Neural cell (in vitro differentiated cells): Measurements from ENCODE around the gene CAPN9. TPM values are rescaled to one million over a fixed set of nuclear protein-coding genes. Genes with fewer than 3 reads are reported as not detected.
A peak's percentile ranks its signal among the peaks of the same experiment; 100 is the strongest.

Experiments
- H2AFZ ChIP-seq: fragments of 200-600, 300-800 bp; sonication (generic), shearing (Covaris generic); 2 replicates; pipeline ENCODE4 v1.6.0; 2014; ENCODE audit warnings: low read depth, mild to moderate bottlenecking, antibody characterized with exemption, low read length, moderate library complexity
- H3F3A ChIP-seq: fragments of 200-600 bp; shearing (Covaris generic); 2 replicates; pipeline ENCODE4 v1.6.1; 2016; ENCODE audit warnings: mild to moderate bottlenecking, moderate library complexity, mixed read lengths, antibody characterized with exemption, low read length; ENCODE audit not compliant: insufficient read depth, poor library complexity, severe bottlenecking
- H3K27ac ChIP-seq: fragments of 200-600, 300-800 bp; sonication (generic), shearing (Covaris generic); 2 replicates; pipeline ENCODE4 v1.5.1; 2014; ENCODE audit warnings: mild to moderate bottlenecking, low read length, moderate library complexity
- H3K27me3 ChIP-seq: fragments of 300-800, 200-600 bp; sonication (generic), shearing (Covaris generic); 2 replicates; pipeline ENCODE4 v1.6.0; 2014; ENCODE audit warnings: mild to moderate bottlenecking, low read depth, low read length, moderate library complexity; ENCODE audit not compliant: insufficient read depth
- H3K36me3 ChIP-seq: fragments of 300-800, 200-600 bp; sonication (generic), shearing (Covaris generic); 2 replicates; pipeline ENCODE4 v1.5.1; 2014; ENCODE audit warnings: mild to moderate bottlenecking, antibody characterized with exemption, low read length, moderate library complexity; ENCODE audit not compliant: insufficient read depth
- H3K4me2 ChIP-seq: fragments of 300-800, 200-600 bp; sonication (generic), shearing (Covaris generic); 2 replicates; pipeline ENCODE4 v1.6.0; 2014; ENCODE audit warnings: mild to moderate bottlenecking, low read length
- H3K4me3 ChIP-seq: fragments of 300-800, 200-600 bp; sonication (generic), shearing (Covaris generic); 2 replicates; pipeline ENCODE4 v1.5.1; 2014; ENCODE audit warnings: mild to moderate bottlenecking, low read length, moderate library complexity
- H3K79me2 ChIP-seq: fragments of 200-600 bp; shearing (Covaris generic); replicated peaks from 2 replicates; pipeline ENCODE4 v1.6.0; 2014; ENCODE audit warnings: mild to moderate bottlenecking, low read length, moderate library complexity; ENCODE audit not compliant: insufficient read depth
- H3K9ac ChIP-seq: fragments of 300-800, 200-600 bp; sonication (generic), shearing (Covaris generic); 2 replicates; pipeline ENCODE4 v1.6.1; 2016; ENCODE audit warnings: mild to moderate bottlenecking, low read length, mixed read lengths
- H3K9me2 ChIP-seq: fragments of 200-600 bp; shearing (Covaris generic); 2 replicates; pipeline ENCODE4 v1.6.1; 2016; ENCODE audit warnings: mild to moderate bottlenecking, low read length, mixed read lengths; ENCODE audit not compliant: insufficient read depth
- H3K9me3 ChIP-seq: fragments of 200-600, 300-800 bp; sonication (generic), shearing (Covaris generic); 2 replicates; pipeline ENCODE4 v1.6.1; 2016; ENCODE audit warnings: mild to moderate bottlenecking, mixed run types, low read length, moderate library complexity, mixed read lengths
- H4K20me1 ChIP-seq: fragments of 200-600 bp; shearing (Covaris generic); 2 replicates; pipeline ENCODE4 v1.6.1; 2016; ENCODE audit warnings: mild to moderate bottlenecking, mixed run types; ENCODE audit not compliant: insufficient read depth
- EP300 ChIP-seq: fragments of 450-650 bp; conservative IDR thresholded peaks from 2 replicates; pipeline ENCODE4 v1.6.1; 2014; ENCODE audit warnings: antibody characterized with exemption, mild to moderate bottlenecking, moderate library complexity; ENCODE audit not compliant: poor library complexity, severe bottlenecking
- EZH2 ChIP-seq: fragments of 200-600, 300-800 bp; shearing (Covaris generic), sonication (generic); IDR thresholded peaks from 2 replicates; pipeline ENCODE4 v1.6.1; 2014; ENCODE audit warnings: antibody characterized with exemption, low read length, borderline replicate concordance, mild to moderate bottlenecking; ENCODE audit not compliant: insufficient read depth, poor library complexity, severe bottlenecking
- MXI1 ChIP-seq: fragments of 450-650 bp; conservative IDR thresholded peaks from 2 replicates; pipeline ENCODE4 v1.6.1; 2014; ENCODE audit warnings: antibody characterized with exemption, mild to moderate bottlenecking; ENCODE audit not compliant: poor library complexity, severe bottlenecking
- POLR2AphosphoS5 ChIP-seq: IDR thresholded peaks from 2 replicates; pipeline ENCODE4 v1.6.1; 2012
- RAD21 ChIP-seq: fragments of 450-650 bp; conservative IDR thresholded peaks from 2 replicates; pipeline ENCODE4 v1.6.1; 2014; ENCODE audit warnings: antibody characterized with exemption, mild to moderate bottlenecking, moderate library complexity
- SMC3 ChIP-seq: fragments of 450-650 bp; conservative IDR thresholded peaks from 2 replicates; pipeline ENCODE4 v1.6.1; 2014; ENCODE audit warnings: antibody characterized with exemption, mild to moderate bottlenecking, moderate library complexity; ENCODE audit not compliant: poor library complexity
- TAF1 ChIP-seq: IDR thresholded peaks from 2 replicates; pipeline ENCODE4 v1.6.1; 2012; ENCODE audit warnings: low read depth
- polyA plus RNA-seq: library from polyadenylated mRNA; depleted of rRNA; stranded (reverse); fragments of >200 nt; gene quantifications from 2 replicates; pipeline ENCODE4 v1.2.3, GENCODE V29; 2014
- TF ChIP-seq, protein P1 (sequence below): IDR thresholded peaks from 2 replicates; pipeline ENCODE4 v1.6.1; 2012; ENCODE audit warnings: borderline replicate concordance
- TF ChIP-seq, protein P2 (sequence below): fragments of 450-650 bp; IDR thresholded peaks from 2 replicates; pipeline ENCODE4 v1.5.1; 2014; ENCODE audit warnings: antibody characterized with exemption, mild to moderate bottlenecking, moderate library complexity; ENCODE audit not compliant: poor library complexity, severe bottlenecking

CAPN9 gene
- polyA plus RNA-seq, 1 donor from 2014 or later = 0.14 TPM

DNA sequence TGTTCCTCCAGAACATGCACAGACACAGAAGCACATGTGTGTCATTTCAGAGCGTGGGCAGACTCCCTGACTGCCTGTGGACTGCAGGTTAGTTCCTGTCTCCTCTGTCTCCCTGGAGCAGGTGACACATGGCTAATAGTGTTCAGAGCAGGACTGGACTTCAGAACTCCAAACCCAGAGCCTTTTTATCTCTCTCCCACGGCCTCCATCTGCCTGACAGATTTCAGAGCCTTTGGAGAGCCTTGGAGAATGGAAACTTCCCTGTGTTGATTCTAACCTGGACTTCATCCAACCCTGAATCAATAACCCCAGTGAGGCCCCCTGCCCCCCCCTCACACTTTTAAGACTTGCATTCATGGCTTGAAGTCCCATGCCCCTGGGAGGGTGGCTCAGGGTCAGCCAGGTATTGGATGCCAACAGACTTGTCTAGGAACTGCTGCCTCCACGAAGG, 76.8 kb downstream of the CAPN9 start:
- Histone ChIP-seq H3K9me2 (no peaks in the 10 kb centered on the region), H3K79me2 (no peaks in the 10 kb centered on the region), H3K9me3 (no peaks in the 10 kb centered on the region), H2AFZ (no peak overlapping the region), H3K4me2 (no peak overlapping the region), H3K27me3 (no peaks in the 10 kb centered on the region), H3F3A (no peaks in the 10 kb centered on the region), H3K4me3 (no peak overlapping the region), H3K27ac (no peak overlapping the region), H3K9ac (no peak overlapping the region), H4K20me1 (no peaks in the 10 kb centered on the region), H3K36me3 (no peaks in the 10 kb centered on the region)
- no peak for TF ChIP-seq TAF1
- TF ChIP-seq POLR2AphosphoS5 = no peak
- no peak for TF ChIP-seq RAD21
- TF ChIP-seq, protein P1, sequence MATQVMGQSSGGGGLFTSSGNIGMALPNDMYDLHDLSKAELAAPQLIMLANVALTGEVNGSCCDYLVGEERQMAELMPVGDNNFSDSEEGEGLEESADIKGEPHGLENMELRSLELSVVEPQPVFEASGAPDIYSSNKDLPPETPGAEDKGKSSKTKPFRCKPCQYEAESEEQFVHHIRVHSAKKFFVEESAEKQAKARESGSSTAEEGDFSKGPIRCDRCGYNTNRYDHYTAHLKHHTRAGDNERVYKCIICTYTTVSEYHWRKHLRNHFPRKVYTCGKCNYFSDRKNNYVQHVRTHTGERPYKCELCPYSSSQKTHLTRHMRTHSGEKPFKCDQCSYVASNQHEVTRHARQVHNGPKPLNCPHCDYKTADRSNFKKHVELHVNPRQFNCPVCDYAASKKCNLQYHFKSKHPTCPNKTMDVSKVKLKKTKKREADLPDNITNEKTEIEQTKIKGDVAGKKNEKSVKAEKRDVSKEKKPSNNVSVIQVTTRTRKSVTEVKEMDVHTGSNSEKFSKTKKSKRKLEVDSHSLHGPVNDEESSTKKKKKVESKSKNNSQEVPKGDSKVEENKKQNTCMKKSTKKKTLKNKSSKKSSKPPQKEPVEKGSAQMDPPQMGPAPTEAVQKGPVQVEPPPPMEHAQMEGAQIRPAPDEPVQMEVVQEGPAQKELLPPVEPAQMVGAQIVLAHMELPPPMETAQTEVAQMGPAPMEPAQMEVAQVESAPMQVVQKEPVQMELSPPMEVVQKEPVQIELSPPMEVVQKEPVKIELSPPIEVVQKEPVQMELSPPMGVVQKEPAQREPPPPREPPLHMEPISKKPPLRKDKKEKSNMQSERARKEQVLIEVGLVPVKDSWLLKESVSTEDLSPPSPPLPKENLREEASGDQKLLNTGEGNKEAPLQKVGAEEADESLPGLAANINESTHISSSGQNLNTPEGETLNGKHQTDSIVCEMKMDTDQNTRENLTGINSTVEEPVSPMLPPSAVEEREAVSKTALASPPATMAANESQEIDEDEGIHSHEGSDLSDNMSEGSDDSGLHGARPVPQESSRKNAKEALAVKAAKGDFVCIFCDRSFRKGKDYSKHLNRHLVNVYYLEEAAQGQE = no peak
- no peak for TF ChIP-seq EZH2
- TF ChIP-seq EP300 = no peak
- TF ChIP-seq SMC3 = no peak
- TF ChIP-seq MXI1 = no peak
- TF ChIP-seq, protein P2, sequence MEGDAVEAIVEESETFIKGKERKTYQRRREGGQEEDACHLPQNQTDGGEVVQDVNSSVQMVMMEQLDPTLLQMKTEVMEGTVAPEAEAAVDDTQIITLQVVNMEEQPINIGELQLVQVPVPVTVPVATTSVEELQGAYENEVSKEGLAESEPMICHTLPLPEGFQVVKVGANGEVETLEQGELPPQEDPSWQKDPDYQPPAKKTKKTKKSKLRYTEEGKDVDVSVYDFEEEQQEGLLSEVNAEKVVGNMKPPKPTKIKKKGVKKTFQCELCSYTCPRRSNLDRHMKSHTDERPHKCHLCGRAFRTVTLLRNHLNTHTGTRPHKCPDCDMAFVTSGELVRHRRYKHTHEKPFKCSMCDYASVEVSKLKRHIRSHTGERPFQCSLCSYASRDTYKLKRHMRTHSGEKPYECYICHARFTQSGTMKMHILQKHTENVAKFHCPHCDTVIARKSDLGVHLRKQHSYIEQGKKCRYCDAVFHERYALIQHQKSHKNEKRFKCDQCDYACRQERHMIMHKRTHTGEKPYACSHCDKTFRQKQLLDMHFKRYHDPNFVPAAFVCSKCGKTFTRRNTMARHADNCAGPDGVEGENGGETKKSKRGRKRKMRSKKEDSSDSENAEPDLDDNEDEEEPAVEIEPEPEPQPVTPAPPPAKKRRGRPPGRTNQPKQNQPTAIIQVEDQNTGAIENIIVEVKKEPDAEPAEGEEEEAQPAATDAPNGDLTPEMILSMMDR = no peak

DNA sequence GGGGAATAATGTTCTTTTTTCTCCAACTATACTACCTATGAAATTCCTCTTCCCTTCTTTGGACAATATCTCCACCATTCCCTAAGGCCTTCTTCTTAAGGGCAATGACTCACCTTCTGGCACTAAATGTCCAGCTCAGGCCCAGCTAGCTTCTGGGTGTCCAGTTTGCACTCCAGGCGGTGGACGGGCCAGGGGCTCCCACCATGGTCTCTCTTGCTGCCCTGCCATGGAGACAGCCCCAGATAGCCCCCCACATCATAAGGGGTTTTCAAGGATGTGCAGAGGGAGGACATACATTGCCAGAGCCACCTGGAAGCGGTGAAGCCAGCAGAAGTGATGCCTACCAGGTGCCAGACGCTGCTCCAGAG, 77.3 kb downstream of the CAPN9 start:
- H3K9me2 ChIP-seq = no peaks in the 10 kb centered on the region
- H3K27ac ChIP-seq = peak overlapping the region; percentile 44
- no peaks in the 10 kb centered on the region for H3K79me2 ChIP-seq
- no peaks in the 10 kb centered on the region for H3F3A ChIP-seq
- no peak overlapping the region for H2AFZ ChIP-seq
- no peaks in the 10 kb centered on the region for H3K9me3 ChIP-seq
- H3K4me2 ChIP-seq = no peak overlapping the region
- TF ChIP-seq TAF1 = no peak
- TF ChIP-seq, protein P2 = no peak
- no peak for TF ChIP-seq EZH2
- no peak for TF ChIP-seq RAD21
- TF ChIP-seq SMC3 = no peak
- TF ChIP-seq MXI1 = no peak
- TF ChIP-seq EP300 = no peak
- TF ChIP-seq POLR2AphosphoS5 = no peak
- TF ChIP-seq, protein P1 = no peak
- no peaks in the 10 kb centered on the region for H3K36me3 ChIP-seq
- H3K9ac ChIP-seq = peak overlapping the region; percentile 15
- H3K4me3 ChIP-seq = no peak overlapping the region
- no peaks in the 10 kb centered on the region for H3K27me3 ChIP-seq
- no peaks in the 10 kb centered on the region for H4K20me1 ChIP-seq
